Ectodermal cell (in vitro differentiated cells): Measurements from ENCODE around the gene ZNF823.
A peak's percentile ranks its signal among the peaks of the same experiment; 100 is the strongest.
"Not testable (repeated sequence)": the region's sequence is repeated elsewhere in the genome, so short reads cannot be mapped to it uniquely, and the experiment has no call there.

Source experiments
- H3K27ac ChIP-seq: 2 replicates; pipeline ENCODE4 v1.7.0; 2013; ENCODE audit warnings: mild to moderate bottlenecking, low read depth, low read length; ENCODE audit not compliant: insufficient read depth, poor library complexity, severe bottlenecking
- H3K27me3 ChIP-seq: 2 replicates; pipeline ENCODE4 v1.7.0; 2013; ENCODE audit warnings: mild to moderate bottlenecking, low read length; ENCODE audit not compliant: insufficient read depth, control insufficient read depth, poor library complexity, severe bottlenecking
- H3K36me3 ChIP-seq: one replicate; pipeline ENCODE4 v1.7.0; 2013; ENCODE audit warnings: low read length; ENCODE audit not compliant: control insufficient read depth, insufficient read depth
- H3K4me1 ChIP-seq: one replicate; pipeline ENCODE4 v1.7.0; 2013; ENCODE audit warnings: low read length; ENCODE audit not compliant: control insufficient read depth, insufficient read depth
- H3K4me3 ChIP-seq: 2 replicates; pipeline ENCODE4 v1.7.0; 2013; ENCODE audit warnings: low read depth, low read length, control low read depth; ENCODE audit not compliant: insufficient read depth
- H3K9me3 ChIP-seq: 2 replicates; pipeline ENCODE4 v1.7.0; 2013; ENCODE audit warnings: mild to moderate bottlenecking, low read length, moderate library complexity; ENCODE audit not compliant: control insufficient read depth
- WGBS, 2 experiments: methylation state at CpG; one replicate each; pipeline ENCODE4 v1.1.7; 2013; ENCODE audit warnings: missing lambda C conversion rate in 2 of 2; 5-methylcytosine and 5-hydroxymethylcytosine counted together

ZNF823 gene

GRCh38 chr19:11680689-11681302 is 58.0 kb downstream of the ZNF823 start:
- Histone ChIP-seq H3K27ac (no peak overlapping the region), H3K4me3 (no peak overlapping the region), H3K27me3 (no peaks in the 10 kb centered on the region), H3K36me3 (peaks cover 15% of the 10 kb centered on the region), H3K4me1 (no peaks in the 10 kb centered on the region), H3K9me3 (peaks cover 3% of the 10 kb centered on the region)
- 83 to 94% methylated on average over 2 of the region's 2 CpGs for WGBS, 2 experiments

- 90 to 91% methylated on average over 1 of the region's 1 CpG for WGBS, 2 experiments
- Histone ChIP-seq H3K4me1 (no peaks in the 10 kb centered on the region), H3K36me3 (no peaks in the 10 kb centered on the region), H3K9me3 (no peaks in the 10 kb centered on the region), H3K27me3 (peaks cover 6% of the 10 kb centered on the region), H3K27ac (no peak overlapping the region), H3K4me3 (no peak overlapping the region)
Observed at GRCh38 chr19:11678504-11678903, 60.2 kb downstream of the ZNF823 start.

GRCh38 chr19:11676661-11677600 is 61.8 kb downstream of the ZNF823 start:
- 95 to 96% methylated on average over 42 to 47 of the region's 47 CpGs for WGBS, 2 experiments
- H3K4me1 ChIP-seq, H3K27me3 ChIP-seq, H3K36me3 ChIP-seq, H3K9me3 ChIP-seq, H3K4me3 ChIP-seq, H3K27ac ChIP-seq: not testable (repeated sequence)

GRCh38 chr19:11675569-11675968 is 63.2 kb downstream of the ZNF823 start:
- 91 to 99% methylated on average over 6 of the region's 6 CpGs for WGBS, 2 experiments
- no peak overlapping the region for H3K4me3 ChIP-seq
- H3K9me3 ChIP-seq = no peaks in the 10 kb centered on the region
- peaks cover 6% of the 10 kb centered on the region for H3K27me3 ChIP-seq
- no peak overlapping the region for H3K27ac ChIP-seq
- no peaks in the 10 kb centered on the region for H3K4me1 ChIP-seq
- no peaks in the 10 kb centered on the region for H3K36me3 ChIP-seq

GRCh38 chr19:11674067-11674492 is 64.7 kb downstream of the ZNF823 start:
- 48 to 53% methylated on average over 26 of the region's 26 CpGs for WGBS, 2 experiments
- peak overlapping the region; percentile 37 for H3K4me3 ChIP-seq

GRCh38 chr19:11673608-11674041 is 65.1 kb downstream of the ZNF823 start:
- peaks cover 6% of the 10 kb centered on the region for H3K27me3 ChIP-seq
- no peaks in the 10 kb centered on the region for H3K4me1 ChIP-seq
- H3K27ac ChIP-seq = no peak overlapping the region
- no peaks in the 10 kb centered on the region for H3K9me3 ChIP-seq
- H3K36me3 ChIP-seq = no peaks in the 10 kb centered on the region
- H3K4me3 ChIP-seq = peak overlapping the region; percentile 37
- 44 to 47% methylated on average over 14 of the region's 14 CpGs for WGBS, 2 experiments

More at GRCh38 chr19:11674067-11674492, 64.7 kb downstream of the ZNF823 start:
- Histone ChIP-seq H3K4me1 (no peaks in the 10 kb centered on the region), H3K9me3 (no peaks in the 10 kb centered on the region), H3K27ac (no peak overlapping the region), H3K36me3 (no peaks in the 10 kb centered on the region), H3K27me3 (peaks cover 6% of the 10 kb centered on the region)
